ENCODE results near the gene HIRA.

DNA sequence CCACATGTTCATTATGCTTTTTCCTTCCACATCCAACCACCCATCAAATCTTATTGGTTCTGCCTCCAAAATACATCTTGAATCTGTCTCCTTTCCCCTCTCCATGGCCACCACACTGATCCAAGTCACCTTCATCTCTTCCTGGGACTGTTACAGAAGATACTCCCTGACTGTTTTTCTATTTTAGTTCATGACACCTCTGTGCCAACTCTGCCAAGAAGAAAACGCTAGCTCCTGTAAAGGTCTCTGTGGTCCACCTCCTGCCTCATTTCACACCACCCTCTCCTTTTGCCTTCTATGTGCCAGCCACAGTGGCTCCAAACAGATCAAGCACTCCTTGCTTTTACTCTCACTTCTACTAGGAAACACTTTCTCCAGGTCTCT, 81.1 kb downstream of the HIRA start:
- no peak for TF ChIP-seq RAD21 (IDR thresholded peaks at IDR 0.05; ENCODE audit: low read depth)
- no peak for TF ChIP-seq TAF1 (IDR thresholded peaks at IDR 0.05; ENCODE audit: low read depth)
- TF ChIP-seq, protein P1, sequence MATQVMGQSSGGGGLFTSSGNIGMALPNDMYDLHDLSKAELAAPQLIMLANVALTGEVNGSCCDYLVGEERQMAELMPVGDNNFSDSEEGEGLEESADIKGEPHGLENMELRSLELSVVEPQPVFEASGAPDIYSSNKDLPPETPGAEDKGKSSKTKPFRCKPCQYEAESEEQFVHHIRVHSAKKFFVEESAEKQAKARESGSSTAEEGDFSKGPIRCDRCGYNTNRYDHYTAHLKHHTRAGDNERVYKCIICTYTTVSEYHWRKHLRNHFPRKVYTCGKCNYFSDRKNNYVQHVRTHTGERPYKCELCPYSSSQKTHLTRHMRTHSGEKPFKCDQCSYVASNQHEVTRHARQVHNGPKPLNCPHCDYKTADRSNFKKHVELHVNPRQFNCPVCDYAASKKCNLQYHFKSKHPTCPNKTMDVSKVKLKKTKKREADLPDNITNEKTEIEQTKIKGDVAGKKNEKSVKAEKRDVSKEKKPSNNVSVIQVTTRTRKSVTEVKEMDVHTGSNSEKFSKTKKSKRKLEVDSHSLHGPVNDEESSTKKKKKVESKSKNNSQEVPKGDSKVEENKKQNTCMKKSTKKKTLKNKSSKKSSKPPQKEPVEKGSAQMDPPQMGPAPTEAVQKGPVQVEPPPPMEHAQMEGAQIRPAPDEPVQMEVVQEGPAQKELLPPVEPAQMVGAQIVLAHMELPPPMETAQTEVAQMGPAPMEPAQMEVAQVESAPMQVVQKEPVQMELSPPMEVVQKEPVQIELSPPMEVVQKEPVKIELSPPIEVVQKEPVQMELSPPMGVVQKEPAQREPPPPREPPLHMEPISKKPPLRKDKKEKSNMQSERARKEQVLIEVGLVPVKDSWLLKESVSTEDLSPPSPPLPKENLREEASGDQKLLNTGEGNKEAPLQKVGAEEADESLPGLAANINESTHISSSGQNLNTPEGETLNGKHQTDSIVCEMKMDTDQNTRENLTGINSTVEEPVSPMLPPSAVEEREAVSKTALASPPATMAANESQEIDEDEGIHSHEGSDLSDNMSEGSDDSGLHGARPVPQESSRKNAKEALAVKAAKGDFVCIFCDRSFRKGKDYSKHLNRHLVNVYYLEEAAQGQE (IDR thresholded peaks at IDR 0.05; ENCODE audit: low read depth) = no peak
- TF ChIP-seq YY1 (IDR thresholded peaks at IDR 0.05; ENCODE audit: low read depth) = no peak
- no peak for TF ChIP-seq EGR1 (IDR thresholded peaks at IDR 0.05)
- TF ChIP-seq ZBTB7A (IDR thresholded peaks at IDR 0.05; ENCODE audit: low read depth) = no peak
- no peak for TF ChIP-seq MAX (IDR thresholded peaks at IDR 0.05)

Data from Ishikawa (cell line).